HuH-7.5 (cell line): ENCODE measurements around the gene CXADR.

ENCODE experiments used
- DNase-seq: peaks from one replicate; pipeline ENCODE4 v3.0.0; 2011; ENCODE audit warnings: low spot score

CXADR gene

DNA sequence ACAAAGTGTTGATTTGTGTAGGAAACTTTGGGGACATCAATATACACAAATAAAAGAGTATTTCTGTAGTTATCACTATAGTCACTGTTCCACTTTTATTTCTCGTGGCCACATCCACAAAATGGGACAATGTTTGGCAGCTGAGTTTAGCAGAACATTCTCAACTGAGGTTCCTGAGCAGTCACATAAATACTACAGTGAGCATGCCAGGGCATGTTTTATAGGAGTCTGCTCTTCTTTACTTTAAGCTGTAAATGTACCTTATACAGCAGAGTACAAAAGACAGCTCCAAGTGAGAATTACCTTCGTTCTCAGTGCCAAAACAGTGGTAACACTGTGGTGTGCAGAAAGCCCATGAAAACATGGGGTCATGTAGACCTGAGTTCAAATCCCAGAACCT lies 94.8 kb downstream of the CXADR start:
- no peak for DNase-seq

DNA sequence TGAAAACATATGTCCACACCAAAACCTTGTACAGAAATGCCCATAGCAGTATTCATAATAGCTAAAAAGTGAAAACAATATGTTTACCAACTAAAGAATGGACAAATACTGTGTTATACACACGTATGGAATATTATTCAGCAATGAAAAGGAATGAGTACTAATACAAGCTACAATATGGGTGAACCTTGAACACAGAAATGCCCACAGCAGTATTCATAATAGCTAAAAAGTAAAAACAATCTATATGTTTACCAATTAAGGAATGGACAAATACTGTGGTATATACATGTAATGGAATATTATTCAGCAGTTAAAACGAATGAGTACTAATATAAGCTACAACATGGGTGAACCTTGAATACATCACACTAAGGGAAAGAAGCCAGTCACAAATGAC lies 96.8 kb downstream of the CXADR start:
- DNase-seq: no peak

DNA sequence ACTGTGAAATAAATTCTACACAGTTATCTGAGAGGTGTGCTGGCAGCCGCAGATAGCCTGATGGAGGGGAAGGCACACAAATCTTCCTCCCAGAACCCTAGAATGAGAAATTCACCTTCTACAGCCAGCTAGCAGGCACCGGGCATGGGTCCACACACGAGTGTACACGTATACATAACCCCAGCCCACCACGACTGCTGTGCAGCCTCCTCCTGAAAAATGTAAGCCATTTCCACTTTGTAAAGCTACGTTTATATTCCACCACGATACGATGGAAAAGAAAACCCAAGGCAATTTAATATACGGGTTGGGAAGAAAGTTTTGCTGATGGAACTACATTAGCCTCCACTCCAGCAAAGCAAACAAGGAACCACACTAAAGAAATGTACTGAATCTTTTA lies 98.1 kb downstream of the CXADR start:
- DNase-seq: no peak

DNA sequence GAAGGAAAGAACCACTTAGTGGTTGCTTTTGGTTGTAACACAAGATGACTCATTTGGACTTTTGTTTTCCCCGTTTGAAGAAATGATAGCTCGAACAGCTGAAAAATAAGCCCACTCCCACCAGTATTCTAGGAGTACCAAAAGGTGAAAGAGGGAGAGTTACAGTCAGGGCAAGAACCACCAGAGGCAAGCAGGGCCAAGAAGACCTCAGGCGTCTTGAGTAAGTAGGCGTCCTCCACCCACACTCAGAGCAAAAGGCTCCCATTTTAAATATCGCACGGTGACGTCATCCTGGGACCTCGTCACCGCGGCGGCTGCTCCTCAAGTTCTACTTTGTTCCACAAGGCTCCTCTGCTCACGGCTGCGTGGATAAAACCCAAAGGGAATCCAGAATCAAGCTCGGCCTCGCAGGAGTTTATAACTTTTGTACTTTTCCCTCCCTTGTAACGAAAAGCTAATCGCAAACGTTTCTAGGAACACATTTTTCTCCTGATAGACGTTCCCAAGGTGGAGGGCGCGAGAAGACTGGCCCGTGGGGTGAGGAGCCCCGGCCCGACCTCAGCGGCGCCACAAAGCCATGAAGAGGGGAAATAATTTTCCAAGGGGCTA lies 98.7 kb downstream of the CXADR start:
- DNase-seq: peak; percentile 30

DNA sequence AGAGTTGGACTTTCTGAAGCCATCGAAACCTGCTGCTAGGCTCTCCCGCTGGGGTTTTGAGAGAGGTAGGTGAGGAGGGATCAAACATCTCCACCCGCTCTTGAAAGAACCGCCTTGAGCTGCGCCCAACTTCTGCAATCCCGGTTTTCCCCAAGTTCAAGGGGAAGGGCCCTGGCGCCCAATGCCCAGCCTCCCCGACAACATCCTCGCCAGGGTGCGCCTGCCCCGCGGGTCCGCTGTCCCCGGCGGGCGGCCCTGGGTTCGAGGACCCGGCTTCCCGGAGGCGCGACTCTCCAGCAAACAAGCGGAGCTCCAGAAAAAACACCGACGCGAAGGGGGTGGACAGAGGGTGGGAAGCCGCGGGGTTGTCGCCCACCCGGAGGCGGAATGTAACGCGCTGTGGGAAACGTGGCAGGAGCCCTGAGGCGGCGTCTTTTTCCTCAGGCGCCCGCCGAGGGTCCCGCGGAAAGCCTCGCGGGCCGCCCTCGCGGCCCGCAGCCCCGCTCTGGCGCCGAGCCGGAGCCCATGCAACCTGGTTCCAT lies 99.3 kb downstream of the CXADR start:
- DNase-seq: peak; percentile 4

DNA sequence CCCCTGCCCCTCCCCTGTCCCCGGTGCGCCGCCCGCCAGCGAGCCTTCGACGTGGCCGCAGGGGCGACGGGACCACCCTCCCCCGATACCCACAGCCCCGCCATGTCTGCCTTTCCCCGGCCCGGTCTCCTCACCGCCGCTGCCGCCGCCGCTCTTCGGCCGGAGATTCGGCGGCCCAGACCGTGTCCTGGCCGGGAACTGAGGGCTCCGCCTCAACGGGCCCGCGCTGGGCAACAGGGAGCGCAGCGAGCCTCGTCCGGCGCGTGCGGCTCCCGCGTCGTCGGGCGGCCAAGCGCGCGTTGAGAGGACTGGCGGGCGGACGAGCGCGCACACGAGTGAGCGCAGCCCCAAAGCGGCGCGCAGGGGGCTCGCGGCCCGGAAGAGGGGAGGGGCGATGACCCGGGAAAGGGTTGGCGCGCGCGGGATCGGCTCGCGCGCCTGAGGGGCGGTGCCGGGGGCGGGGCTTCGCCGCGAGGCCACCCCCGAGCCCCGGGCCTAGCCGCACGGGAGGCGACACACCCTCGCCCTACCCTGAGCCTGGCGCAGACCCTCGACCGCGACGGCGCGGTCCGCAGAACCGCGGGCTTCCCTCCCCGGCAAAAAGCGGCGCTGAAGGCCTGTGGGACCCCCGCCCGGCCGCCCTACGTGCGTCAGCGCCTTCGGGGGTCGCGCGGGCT lies 99.9 kb downstream of the CXADR start, which contains the start of gene BTG3:
Gene BTG3 (minus strand): TSS at position 337 of the 677 bp plus-strand sequence. CDS start 3,757 bp downstream, outside the sequence.
- peak; percentile 59 for DNase-seq

DNA sequence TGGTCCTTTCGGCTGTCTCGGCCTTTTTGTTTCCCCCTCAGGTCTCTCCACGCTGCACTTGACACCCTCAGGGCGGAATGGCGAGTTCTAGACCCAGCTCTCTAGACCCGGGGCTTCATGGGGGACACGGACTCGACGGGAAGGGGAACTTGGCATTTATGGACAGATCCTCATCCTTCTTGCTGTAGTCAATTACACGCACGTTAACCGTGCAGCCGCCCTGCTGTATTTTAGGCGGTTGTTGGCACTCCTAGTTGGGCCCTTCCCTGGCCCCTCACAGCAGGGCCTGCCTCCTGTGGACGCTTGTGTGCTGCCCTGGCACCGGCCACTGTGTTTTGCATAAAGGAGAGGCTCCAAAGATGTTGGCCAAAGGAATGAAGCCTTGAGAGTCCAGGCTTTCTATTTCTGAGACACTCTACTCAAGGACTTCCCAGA lies 100.4 kb downstream of the CXADR start:
- peak; percentile 8 for DNase-seq

DNA sequence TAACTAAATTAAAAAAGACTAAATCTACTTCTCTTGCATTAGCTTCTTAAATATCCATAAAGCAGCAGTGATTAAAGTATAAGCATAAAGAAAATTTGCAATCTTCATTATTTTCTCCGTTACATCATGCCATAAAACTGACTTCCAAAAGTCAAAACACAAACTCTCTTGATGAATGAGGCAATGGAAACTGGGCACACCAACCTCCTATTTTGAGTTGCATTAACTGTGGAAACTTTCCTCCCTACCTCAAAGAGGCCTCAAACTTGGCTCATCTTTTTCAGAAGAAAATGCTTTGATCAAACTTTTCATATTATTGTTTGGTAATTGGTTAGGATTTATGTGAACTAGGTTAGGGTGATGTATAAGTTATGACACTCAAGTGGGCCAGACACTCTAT lies 104.0 kb downstream of the CXADR start:
- DNase-seq: no peak

DNA sequence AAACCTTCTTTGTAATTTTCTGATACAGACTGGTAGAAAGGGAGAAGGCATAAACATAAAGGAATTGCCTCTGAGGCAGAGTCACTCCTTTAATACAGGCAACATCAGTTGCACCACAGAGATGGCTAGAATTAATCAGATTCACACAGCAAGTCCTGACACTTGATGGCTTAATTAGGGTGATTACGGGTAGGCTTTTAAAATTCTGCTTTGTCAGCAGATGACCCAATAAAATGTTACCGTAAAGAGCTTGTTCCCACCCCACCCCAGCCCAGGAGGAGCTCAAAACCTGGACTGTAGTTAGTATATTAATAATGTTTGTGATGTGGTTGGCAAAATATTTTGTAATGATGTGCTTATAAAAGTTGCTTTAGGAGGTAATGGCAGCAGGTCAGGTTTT lies 109.2 kb downstream of the CXADR start:
- no peak for DNase-seq

DNA sequence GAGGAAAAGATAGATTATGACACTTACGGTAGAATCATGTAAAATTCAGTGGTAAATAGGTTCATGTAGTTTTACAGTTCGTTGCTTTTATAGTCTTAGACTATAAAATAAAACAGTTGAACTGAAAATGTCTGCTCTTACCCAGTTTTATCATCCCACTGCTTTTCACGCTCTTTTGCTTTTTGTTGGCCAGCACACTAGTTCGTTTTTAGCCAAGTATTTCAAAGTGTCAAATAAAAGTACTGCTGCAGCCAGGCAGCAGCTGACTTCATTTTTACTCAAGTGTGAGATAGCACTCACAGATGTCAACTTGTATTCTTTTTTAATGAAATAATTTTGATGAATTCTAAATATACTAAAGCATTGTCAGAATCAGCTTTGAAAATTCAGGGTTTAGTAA lies 118.4 kb downstream of the CXADR start:
- no peak for DNase-seq

DNA sequence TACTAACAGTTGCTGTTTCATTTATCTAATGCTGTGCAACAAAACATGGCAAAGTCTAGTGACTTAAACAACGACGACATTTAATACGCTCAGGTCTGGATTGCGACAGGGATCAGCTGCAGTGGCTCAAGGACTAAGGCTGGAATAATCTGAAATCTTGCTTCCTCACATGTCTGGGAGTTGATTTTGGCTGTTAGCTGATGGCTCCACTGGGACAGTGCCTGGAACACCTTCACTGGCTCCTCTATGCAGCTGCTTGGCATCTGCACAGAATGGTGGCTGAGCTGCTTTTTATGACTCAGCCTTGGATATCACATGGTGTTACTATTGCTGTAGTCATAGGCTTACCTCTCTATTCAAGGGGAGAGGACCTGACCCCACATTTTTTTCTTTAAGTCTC lies 123.9 kb downstream of the CXADR start:
- no peak for DNase-seq

DNA sequence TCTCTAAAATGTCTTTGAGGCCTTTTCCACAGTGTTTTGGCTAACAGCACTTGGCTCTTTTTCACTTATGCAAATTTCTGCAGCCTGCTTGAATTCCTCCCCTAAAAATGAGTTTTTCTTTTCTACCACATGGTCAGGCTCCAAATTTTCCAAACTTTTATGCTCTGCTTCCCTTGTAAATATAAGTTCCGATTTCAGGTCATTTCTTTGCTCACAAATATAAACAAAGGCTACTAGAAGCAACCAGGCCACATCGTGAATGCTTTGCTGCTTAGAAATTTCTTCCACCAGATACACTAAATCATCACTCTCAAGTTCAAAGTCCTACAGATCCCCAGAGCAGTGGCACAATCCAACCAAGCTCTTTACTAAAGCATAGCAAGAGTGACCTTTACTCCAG lies 128.0 kb downstream of the CXADR start:
- DNase-seq: no peak
